CD4-positive, alpha-beta T cell treated with Interleukin-1 beta for 1 hour (primary cell): ENCODE measurements around the gene RABGGTA.
A peak's percentile ranks its signal among the peaks of the same experiment; 100 is the strongest.

Experiments used
- DNase-seq, 2 donors: peaks; one replicate each; pipeline ENCODE4 v3.0.0-alpha.2; 2020 to 2022

Gene RABGGTA

GRCh38 chr14:24279301-24280186 lies 8.1 kb upstream of the RABGGTA start:
- DNase-seq = peak; percentile 65 to 72

DNA sequence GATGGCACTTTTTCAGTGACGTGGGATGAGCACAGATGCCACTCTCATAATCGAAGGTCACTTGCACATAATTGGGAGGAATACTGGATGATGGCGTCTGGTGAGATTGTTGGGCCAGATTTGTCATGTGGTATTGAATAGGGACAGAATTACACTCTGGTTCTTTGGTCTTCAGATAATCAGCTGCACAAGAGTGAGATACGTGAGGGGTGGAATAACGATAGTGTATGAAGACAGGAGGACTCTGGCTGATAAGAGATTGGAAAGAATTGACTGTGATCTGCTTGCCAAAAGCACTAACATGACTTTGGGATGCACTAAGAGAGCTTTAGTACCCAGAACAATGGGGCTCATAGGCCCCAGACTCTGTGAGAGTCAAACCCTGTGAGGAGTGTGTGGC lies 7.0 kb upstream of the RABGGTA start:
- DNase-seq = no peak

DNA sequence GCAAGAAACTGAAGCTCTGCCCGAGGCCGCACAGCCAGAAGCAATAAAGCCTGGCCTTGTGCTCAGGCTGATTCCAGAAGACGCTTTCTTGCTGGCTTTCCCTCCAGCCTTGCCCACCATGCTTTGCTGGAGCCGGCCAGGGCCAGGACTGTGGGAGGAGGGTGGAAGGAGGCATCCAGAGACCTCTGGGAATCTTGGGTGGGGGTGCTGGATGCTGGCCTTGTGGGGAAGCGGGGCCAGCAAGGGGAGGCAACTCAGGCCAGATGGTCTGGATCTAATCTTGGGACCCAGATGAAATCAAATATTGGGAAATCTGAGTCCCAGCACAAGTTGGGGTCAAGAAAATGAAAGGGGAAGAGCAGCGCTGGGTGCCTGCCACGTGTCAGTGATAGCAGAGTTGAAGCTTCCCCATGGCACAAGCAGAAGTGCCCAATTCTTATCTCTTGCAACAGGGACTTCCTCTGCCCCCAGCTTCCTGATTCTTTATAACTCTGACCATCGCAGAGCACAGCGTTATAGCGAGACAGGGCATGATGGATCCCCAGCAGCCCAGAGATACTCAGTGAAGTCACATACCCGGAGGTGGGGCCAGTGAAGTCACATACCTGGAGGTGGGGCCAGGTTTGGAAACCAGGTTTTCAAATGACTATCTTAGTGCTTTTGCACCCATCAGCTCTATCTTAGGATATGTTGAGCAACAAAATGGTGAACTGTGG lies 6.4 kb upstream of the RABGGTA start:
- peak in 1 of 2 donors; percentile 51 for DNase-seq

GRCh38 chr14:24277071-24277470 lies 5.7 kb upstream of the RABGGTA start:
- no peak for DNase-seq

- DNase-seq = peak; percentile 49 to 63
Observed at GRCh38 chr14:24274101-24274543, 2.7 kb upstream of the RABGGTA start.

DNA sequence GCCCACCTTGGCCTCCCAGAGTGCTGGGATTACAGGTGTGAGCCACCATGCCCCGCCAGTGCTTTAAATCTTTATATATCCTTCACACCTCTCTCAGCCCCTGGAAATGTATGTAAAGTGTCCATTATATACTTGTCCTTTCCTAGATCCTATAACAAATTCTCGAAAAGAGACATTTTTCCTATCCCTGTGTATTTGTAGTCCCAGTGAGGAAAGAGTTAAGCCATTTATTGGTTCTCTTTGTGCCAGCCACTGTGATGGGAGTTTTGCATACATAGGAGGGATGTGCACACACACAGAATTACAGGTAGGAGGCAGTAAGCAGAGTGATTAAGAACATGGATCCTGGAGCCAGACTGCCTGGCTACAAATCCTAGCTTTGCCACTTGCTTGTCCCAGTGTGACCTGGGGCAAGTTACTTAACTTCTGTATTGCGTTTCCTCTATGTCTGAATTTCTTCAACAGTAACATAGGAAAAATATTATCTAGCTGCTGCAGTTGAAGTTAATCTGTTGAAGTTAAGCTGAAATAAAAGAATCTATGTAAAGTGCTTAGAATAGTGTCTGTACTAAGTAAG lies 2.1 kb upstream of the RABGGTA start:
- peak in 1 of 2 donors; percentile 7 for DNase-seq

DNA sequence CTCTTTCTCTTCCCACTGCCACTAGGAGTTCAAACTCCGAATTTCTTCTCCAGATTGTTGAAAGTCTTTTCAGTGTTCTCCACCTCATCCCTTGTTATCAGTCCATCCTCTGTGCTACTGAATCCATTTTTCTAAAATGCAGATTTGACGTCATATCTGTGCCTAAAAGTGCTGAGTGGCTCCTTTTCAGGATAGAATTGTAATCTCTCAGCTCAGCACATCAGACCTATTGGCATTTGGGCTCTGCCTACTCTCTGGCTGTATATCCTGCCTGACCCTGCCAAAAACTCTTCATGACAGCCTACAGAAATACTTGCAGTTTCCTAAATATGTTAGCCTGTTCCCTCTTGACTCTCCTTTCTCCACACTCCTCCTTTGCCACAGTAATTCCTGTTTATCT lies 1.1 kb upstream of the RABGGTA start:
- DNase-seq = no peak

GRCh38 chr14:24271834-24272263 lies 452 bp upstream of the RABGGTA start:
- no peak for DNase-seq

DNA sequence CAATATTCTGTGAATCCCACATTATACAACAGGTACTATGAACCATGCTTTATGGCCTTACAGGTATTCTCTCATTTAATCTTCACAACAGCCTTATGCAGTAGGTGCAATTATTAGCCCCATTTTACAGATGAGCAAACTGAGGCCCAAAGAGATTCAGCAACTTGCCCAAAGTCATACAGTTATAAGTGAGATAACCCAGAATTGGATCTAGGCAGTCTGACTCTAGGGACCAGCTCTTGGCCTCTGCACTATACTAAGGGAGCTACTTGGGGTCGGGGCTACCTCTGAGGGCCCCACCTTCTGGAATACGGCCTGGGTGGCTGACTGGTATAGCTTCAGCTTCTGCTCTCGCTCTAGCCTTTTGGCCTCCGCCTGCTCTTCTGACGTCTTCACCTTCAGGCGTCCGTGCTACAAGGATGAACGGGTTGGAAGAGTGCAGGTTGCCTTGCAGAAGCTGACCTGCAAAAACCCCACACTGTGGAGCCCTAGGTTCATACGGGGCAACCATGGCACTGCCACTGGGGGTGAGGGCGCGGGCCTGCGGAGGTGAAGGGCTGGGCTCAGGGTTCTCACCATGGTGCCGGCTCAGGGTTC lies 762 bp downstream of the RABGGTA start:
- DNase-seq = no peak

DNA sequence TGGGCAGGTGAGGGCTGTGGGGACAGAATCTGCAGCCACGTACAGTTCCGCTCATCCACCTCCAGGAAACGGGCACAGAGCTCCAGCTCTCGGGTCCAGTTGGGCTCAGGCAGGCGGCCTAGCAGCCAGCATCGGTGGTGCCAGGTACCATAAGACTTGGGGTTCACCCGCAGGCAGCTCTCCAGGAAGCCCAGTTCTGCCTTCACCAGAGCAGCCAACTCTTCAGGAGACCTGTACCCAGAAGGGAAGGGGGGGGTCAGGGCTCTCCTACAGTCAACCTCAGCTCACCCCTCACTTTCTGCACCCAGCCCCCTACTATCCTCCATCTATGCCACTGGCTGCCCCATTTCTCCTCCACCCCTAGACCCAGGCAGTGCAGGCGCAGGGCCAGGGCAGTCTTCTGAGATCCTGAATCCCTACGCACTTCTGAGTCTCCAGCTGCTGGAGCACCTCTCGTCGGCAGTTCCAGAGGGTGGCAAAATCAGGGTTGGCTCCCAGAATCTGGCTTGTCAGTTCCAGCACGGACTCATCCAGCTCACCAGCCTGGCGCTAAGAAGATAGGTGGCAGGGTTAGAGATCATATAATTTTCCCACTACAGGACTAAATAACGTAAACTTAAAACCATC lies 1.4 kb downstream of the RABGGTA start:
- DNase-seq = no peak

GRCh38 chr14:24269368-24269767 lies 2.0 kb downstream of the RABGGTA start:
- DNase-seq = no peak

- no peak for DNase-seq
Observed at GRCh38 chr14:24268225-24268624, 3.2 kb downstream of the RABGGTA start.

DNA sequence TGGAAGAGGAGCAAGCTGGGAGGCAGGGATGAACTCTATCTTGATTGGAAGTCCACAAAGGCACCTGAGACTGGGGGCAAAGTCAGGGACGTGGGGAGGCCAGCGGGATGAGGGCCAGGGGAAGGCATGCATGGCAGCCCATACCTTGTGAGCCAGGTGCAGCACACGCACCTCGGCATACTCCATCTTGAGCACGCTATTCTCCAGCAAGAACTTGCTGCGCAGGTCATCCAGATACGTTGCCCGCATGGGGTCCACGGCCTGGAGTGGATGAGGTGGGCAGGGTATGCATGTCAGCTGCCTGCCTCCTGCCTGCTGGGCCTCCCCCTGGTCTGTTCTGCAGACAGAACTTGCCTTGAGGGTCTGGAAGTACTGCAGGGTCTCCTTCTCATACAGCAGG lies 3.9 kb downstream of the RABGGTA start:
- DNase-seq = no peak

DNA sequence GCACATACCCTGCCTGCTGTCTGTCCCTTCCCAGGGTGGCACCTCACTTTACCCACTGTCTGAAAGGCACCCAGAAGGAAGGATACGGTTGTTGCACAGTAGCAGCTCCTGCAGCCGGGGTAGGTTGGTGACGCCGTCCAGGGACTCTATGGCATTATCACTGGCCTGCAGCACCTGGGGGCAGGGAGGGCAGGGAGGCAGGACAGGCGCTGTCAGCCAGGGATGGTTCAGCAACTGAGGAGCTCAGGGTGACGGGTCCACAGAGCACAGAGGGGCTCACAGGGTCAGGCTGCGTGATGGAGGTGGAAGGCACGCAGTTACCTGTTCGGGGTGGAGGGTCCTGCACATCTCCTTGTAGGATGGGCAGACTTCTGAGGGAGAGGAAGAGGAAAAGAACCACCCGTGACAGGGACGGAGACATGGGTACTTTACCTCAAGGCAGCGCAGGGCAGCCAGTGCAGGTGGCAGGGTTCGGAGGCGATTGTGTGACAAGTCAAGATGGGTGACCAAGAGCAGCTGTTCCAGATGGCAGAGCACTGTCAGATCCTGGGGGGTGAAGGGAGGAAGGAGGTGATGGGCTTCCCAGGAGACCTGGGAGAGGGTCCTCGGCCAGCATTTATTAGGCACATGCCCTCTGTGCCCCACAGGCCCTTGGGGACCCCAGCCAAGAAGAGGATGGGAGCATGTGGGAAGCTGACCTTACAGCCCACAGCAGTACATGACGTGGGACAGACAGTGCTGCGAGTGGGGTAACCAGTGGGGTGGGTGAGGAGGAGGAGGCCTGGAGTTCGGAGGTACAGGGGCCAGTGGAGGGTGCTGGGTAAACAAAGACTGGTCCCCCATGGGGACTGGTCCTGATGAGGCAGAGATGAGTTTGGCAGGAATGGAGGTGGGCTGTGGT lies 4.8 kb downstream of the RABGGTA start:
- DNase-seq = no peak

GRCh38 chr14:24264298-24264697 lies 7.1 kb downstream of the RABGGTA start:
- no peak for DNase-seq

GRCh38 chr14:24263848-24264247 lies 7.5 kb downstream of the RABGGTA start:
- no peak for DNase-seq

DNA sequence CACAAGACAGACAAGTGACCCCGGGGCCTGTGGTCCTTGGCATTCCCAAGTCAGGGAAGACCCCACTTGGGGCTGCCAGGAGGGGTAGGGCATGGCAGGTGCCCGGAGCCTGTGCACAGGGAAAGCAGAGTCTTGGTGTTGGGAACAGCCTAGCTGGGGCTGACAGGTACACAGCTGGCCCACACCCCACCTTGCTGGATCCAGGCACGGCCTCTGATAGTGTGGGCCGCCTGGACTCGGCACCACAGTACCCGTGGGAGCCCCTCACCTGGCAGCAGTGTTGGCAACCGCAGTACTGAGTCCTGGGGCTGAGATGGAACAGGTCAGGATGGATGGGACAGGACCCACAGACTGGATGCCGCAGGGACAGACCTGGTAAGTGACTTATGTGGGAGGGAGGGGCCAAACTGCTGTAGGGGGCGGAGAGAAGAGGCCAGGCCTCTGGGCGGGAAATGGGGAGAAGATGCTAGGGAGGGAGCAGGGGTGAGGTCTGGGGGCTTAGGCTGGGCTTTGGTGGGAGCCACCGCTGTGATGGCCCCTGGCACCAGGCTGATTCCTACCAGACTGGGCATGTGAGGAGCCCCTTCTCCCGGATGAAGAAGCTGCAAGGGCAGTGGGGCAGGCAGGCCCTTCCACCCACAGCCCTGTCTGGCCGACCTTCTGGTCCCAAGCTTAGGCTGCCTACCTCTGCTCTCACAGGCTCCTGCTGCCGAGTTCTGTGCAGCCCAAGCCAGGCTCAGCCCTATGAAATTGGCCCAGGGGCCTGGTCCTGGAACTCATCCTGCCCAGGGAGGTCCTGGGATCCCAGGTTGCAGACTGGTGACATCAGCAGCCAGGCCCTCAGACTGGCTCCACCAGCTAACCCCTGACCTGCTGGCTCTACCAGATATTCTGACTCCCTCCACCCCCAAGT lies 8.3 kb downstream of the RABGGTA start, which contains the start of gene TGM1:
Gene TGM1 (minus strand): TSS at position 357 of the 913 bp plus-strand sequence. CDS start 825 bp downstream, outside the sequence.
- no peak for DNase-seq

DNA sequence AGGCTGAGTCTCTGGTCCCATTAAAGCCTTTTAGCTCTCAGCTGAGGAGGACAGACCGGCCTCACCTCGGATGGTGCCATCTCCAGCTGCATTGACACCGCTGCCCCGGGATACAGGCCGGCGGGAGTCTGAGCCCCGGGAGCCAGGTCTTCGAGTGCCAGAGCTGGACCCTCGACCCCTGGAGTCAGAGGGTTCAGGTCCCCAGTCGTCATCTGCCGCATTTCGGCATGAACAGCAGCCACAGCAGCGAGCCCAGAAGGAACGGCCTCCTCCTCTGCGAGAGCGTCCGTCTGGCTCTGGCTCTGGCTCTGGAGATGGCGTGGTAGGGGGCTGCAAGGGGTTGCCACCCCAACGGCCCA lies 9.4 kb downstream of the RABGGTA start:
- no peak for DNase-seq

GRCh38 chr14:24261256-24261968 lies 10.0 kb downstream of the RABGGTA start:
- DNase-seq = no peak

DNA sequence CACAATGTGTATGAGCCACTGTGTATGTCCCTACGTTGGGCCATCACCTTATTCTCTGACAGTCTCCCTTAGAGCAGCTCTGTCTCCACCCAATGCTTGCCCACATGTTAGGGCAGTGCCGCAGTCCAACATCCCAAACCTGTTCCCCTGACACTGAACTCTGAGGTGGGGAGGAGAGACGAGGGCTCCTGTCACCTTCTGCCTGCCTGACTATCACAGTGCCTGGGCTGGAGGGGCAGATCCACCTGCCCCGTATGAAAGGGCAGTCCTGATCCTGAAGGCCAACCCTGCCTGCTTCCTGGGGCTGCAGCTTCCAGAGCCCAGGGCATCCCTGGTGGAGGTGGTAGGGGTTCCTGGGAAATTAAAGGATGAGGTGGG lies 10.6 kb downstream of the RABGGTA start:
- no peak for DNase-seq
